Measurements from ENCODE around the gene MC5R. TPM values are rescaled to one million over a fixed set of nuclear protein-coding genes. Genes with fewer than 3 reads are reported as not detected.
A peak's percentile ranks its signal among the peaks of the same experiment; 100 is the strongest.

MC5R gene
- total RNA-seq (2021; ENCODE audit: unreplicated experiment) (not detected), Bru-seq, nascent RNA (not detected), BruChase-seq, experiment 1, labeled RNA remaining after a 6-hour chase (not detected), BruChase-seq, experiment 2, labeled RNA remaining after a 2-hour chase (not detected)
- not detected in 2 replicates for polyA plus RNA-seq (2012)
- long read RNA-seq: 0 reads

DNA sequence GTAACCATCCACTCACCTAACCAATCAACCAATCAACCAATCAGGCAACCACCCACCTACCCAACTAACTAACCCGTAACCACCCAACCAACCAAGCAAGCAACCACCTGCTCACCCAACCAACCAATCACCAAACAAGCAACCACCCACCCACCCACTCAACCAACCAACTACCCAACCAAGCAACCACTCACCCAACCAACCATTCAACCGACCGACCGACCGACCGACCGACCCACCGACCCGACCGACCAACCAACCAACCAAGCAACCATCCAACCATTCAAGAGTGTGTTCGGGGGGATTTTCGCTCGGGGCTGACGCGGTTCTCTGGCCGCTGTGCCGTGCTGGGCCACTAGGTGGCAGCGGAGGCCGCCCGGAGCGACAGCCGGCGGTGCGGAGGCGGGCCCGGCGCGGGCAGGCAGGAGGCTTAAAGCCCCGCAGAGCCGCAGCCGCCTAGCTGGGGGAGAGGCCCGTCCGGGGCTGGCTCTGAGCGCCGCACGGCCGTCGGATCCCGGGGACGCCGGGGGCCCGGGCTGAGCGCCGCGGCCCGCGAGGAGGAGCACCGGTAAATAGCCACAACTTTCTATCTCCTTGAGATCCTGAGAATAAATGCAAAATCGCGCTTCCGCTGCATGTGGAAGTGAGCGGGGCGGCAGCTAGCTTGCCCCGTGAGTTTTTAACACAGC lies at the start of gene MC5R:
Gene MC5R, plus strand, starts transcription at position 443 of the 689 bp plus-strand sequence. CDS start 1,617 bp downstream, outside the sequence.
- RAD21 ChIA-PET (ENCODE audit: low non-redundant PET in 1 of 2, low total read pairs in 2 of 2, uncharacterized antibody in 2 of 2, unreplicated experiment in 2 of 2): interaction anchor here in 1 of 2 experiments (0.6 to 0.8 kb wide), 2 partner anchors 263 to 498 kb away, joined by 3 read pairs; no protein-coding TSS in a partner anchor
- intact Hi-C loops (cut with micrococcal nuclease): loop anchor here (1.0 kb wide), 1 partner anchor 262 kb away; no protein-coding TSS in a partner anchor
- peak within 1 kb of the TSS; percentile 7 to 34; a peak in 3 of 4 replicates for H3K4me3 ChIP-seq (replicated peaks in 1 of 2; ENCODE audit: low read depth in 1 of 2, low read length in 2 of 2)
- H3K9ac ChIP-seq (ENCODE audit: low read length): no peak within 1 kb of the TSS
- no peaks in the 10 kb centered on the region for H4K20me1 ChIP-seq (ENCODE audit: insufficient read depth)
- no peaks in the 10 kb centered on the region for H3K9me2 ChIP-seq (ENCODE audit: insufficient read depth)
- TF ChIP-seq YY1 (IDR thresholded peaks at IDR 0.05; ENCODE audit: extremely low read depth, insufficient replicate concordance, low read depth, low read length) (peak; percentile 26), ZNF274 (IDR thresholded peaks at IDR 0.05; ENCODE audit: low read depth, low read length) (no peak), ZFX (IDR thresholded peaks at IDR 0.05) (no peak), EZH2 (IDR thresholded peaks at IDR 0.05) (no peak), POLR2AphosphoS5 (IDR thresholded peaks at IDR 0.05; ENCODE audit: low read depth, low read length) (no peak), SP1 (IDR thresholded peaks at IDR 0.05; ENCODE audit: low read depth) (no peak), EGR1 (IDR thresholded peaks at IDR 0.05; ENCODE audit: low read depth) (peak; percentile 72), FOSL1 (IDR thresholded peaks at IDR 0.05; ENCODE audit: low read depth) (no peak), RAD21 (IDR thresholded peaks at IDR 0.05; ENCODE audit: low read depth) (peak; percentile 78)
- TF ChIP-seq, protein P1, sequence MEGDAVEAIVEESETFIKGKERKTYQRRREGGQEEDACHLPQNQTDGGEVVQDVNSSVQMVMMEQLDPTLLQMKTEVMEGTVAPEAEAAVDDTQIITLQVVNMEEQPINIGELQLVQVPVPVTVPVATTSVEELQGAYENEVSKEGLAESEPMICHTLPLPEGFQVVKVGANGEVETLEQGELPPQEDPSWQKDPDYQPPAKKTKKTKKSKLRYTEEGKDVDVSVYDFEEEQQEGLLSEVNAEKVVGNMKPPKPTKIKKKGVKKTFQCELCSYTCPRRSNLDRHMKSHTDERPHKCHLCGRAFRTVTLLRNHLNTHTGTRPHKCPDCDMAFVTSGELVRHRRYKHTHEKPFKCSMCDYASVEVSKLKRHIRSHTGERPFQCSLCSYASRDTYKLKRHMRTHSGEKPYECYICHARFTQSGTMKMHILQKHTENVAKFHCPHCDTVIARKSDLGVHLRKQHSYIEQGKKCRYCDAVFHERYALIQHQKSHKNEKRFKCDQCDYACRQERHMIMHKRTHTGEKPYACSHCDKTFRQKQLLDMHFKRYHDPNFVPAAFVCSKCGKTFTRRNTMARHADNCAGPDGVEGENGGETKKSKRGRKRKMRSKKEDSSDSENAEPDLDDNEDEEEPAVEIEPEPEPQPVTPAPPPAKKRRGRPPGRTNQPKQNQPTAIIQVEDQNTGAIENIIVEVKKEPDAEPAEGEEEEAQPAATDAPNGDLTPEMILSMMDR (IDR thresholded peaks at IDR 0.05 in 2 of 3, conservative IDR thresholded peaks at IDR 0.05 in 1 of 3; ENCODE audit: borderline replicate concordance in 1 of 3, insufficient read depth in 1 of 3, low read depth in 2 of 3, low read length in 2 of 3): peak; percentile 58 to 91 (median 80); a peak in 5 of 6 replicates
- CTCF ChIA-PET: interaction anchor here (0.7 to 2.8 kb wide), 8 partner anchors 9 to 264 kb away, joined by 3 to 25 read pairs (median 5); no protein-coding TSS in a partner anchor
- no peaks in the 10 kb centered on the region for H3K36me3 ChIP-seq (ENCODE audit: control insufficient read depth in 1 of 2, insufficient read depth in 2 of 2, low read length in 2 of 2)
- POLR2A ChIA-PET: no interaction called here
- no TSS peak for BruUV-seq (replicated peaks)
- H3K79me2 ChIP-seq (ENCODE audit: insufficient read depth, low read length): no peaks in the 10 kb centered on the region
- H3K27ac ChIP-seq (ENCODE audit: low read depth, low read length): no peak within 1 kb of the TSS
- H3K4me1 ChIP-seq (ENCODE audit: control insufficient read depth in 1 of 2, insufficient read depth in 2 of 2, low read length in 2 of 2): peaks cover 0 to 7% of the 10 kb centered on the region in 2 experiments; a peak in 1 of 4 replicates
- peak within 1 kb of the TSS; percentile 73 for H3K4me2 ChIP-seq (ENCODE audit: low read length)
- DNase-seq (ENCODE audit: low read depth, low spot score): no peak
- H2AFZ ChIP-seq (ENCODE audit: low read depth, low read length, poor library complexity, severe bottlenecking): no peak within 1 kb of the TSS
- peak; percentile 98 for ATAC-seq
- H3K9me3 ChIP-seq (ENCODE audit: control insufficient read depth in 1 of 2, insufficient read depth in 1 of 2, low read depth in 1 of 2, low read length in 2 of 2): no peaks in the 10 kb centered on the region
- H3K27me3 ChIP-seq (ENCODE audit: insufficient read depth, low read length): peaks cover 21% of the 10 kb centered on the region; the same call in 1 of the 2 replicates

Measured in HCT116 (cell line).